Measurements from ENCODE around the gene DKKL1. TPM values are rescaled to one million over a fixed set of nuclear protein-coding genes. Genes with fewer than 3 reads are reported as not detected.
A peak's percentile ranks its signal among the peaks of the same experiment; 100 is the strongest.

Gene DKKL1
- total RNA-seq, 1 donor: not detected

- H3K4me3 ChIP-seq (ENCODE audit: low read depth, low read length): no peak overlapping the region
- no peak for TF ChIP-seq CTCF (IDR thresholded peaks at IDR 0.05; ENCODE audit: insufficient read depth, low read depth, low read length)
- no peak for DNase-seq (ENCODE audit: low read depth)
These were observed 7.3 kb upstream of the DKKL1 start for GRCh38 chr19:49356382-49356781.

GRCh38 chr19:49357186-49357585, 6.5 kb upstream of the DKKL1 start:
- TF ChIP-seq CTCF (IDR thresholded peaks at IDR 0.05; ENCODE audit: insufficient read depth, low read depth, low read length): no peak
- DNase-seq (ENCODE audit: low read depth): no peak
- no peak overlapping the region for H3K4me3 ChIP-seq (ENCODE audit: low read depth, low read length)

GRCh38 chr19:49359851-49360820, 3.5 kb upstream of the DKKL1 start:
- DNase-seq (ENCODE audit: low read depth): no peak
- H3K4me3 ChIP-seq (ENCODE audit: low read depth, low read length): peak overlapping the region; percentile 96
- TF ChIP-seq CTCF (IDR thresholded peaks at IDR 0.05; ENCODE audit: insufficient read depth, low read depth, low read length): no peak

DNA sequence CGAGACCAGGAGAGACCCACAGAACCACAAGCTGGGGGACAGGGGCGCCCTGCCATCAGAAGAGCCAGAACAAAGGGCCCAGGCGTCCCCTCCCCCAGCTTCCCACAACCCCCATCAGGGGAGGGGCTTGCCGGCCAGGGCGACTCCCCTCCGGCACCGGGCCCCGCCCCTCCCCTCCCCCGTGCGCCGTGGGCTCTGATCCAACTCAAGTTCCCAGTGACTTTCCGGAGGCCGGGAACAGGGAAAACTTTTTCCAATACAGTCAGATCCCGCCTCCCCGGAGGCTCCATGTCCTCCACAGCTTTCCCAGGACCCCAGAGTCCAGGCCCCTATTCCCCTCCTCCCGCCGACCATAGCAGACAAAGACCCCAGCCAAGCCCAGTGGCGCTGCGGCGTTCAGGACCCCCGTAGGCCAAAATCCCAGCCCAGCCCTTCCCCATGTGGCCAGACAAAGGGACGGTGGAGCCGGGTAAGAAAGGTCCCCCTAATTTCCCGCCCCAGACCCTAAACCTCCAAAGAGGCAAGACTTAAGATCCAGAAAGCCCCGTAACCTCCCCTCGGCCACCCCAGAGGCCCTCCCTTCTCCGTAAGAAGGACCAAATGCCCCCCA, 2.1 kb upstream of the DKKL1 start:
- H3K4me3 ChIP-seq (ENCODE audit: low read depth, low read length): peak overlapping the region; percentile 96
- TF ChIP-seq CTCF (IDR thresholded peaks at IDR 0.05; ENCODE audit: insufficient read depth, low read depth, low read length): no peak
- DNase-seq (ENCODE audit: low read depth): peak; percentile 91

- DNase-seq (ENCODE audit: low read depth): peak; percentile 66
- TF ChIP-seq CTCF (IDR thresholded peaks at IDR 0.05; ENCODE audit: insufficient read depth, low read depth, low read length): no peak
- H3K4me3 ChIP-seq (ENCODE audit: low read depth, low read length): peak within 1 kb of the TSS; percentile 96
These were observed 1.4 kb upstream of the DKKL1 start, which contains the start of gene TEAD2 for GRCh38 chr19:49362048-49362928. Gene TEAD2 (minus strand): TSS chr19:49362416. CDS start chr19:49360075, 2,341 bp downstream.

DNA sequence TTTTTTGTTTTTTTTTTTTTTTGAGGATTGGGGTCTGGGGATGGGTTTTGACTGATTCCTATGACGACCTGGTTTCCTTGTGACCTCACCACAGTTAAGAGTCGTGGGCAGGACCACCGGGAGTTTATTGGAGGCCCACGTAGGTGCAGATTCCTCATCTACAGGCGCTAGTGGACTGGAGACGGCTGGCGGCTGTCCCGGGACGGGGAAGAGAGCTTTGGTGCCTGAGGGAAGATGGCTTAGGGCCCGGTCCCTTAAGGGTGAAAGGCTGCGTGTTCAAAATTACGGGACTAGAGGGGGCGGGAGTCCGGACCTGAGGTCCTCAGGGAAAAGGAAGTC, 779 bp upstream of the DKKL1 start:
- DNase-seq (ENCODE audit: low read depth): peak; percentile 56
- H3K4me3 ChIP-seq (ENCODE audit: low read depth, low read length): peak overlapping the region; percentile 96
- no peak for TF ChIP-seq CTCF (IDR thresholded peaks at IDR 0.05; ENCODE audit: insufficient read depth, low read depth, low read length)

Data from fibroblast of villous mesenchyme (primary cell).